IMR-90 (cell line): ENCODE measurements around the gene SYTL1. TPM values are rescaled to one million over a fixed set of nuclear protein-coding genes. Genes with fewer than 3 reads are reported as not detected.

Experiments
- ATAC-seq: fragments of 200-7000 bp; cut with Tn5 transposase; 2 replicates; pipeline ENCODE4 v1.9.1; 2020; ENCODE audit warnings: low read depth, mild to moderate bottlenecking, moderate library complexity
- BruUV-seq: library from RNA; stranded (reverse); fragments of 400-500 nt; replicated peaks from 2 replicates; lab custom pipeline; 2021; lab: Mats Ljungman, UMichigan
- CTCF ChIA-PET: fragments of 300-600 bp; formaldehyde crosslinking; extraction: SDS; loops from one replicate; lab custom pipeline; 2021; ENCODE audit warnings: antibody characterized with exemption; lab: Yijun Ruan, JAX
- POLR2A ChIA-PET: fragments of 300-600 bp; sonication (Branson Sonifier 250); formaldehyde crosslinking; loops from one replicate; lab custom pipeline; 2022; ENCODE audit warnings: antibody characterized with exemption; ENCODE audit not compliant: unreplicated experiment; lab: Charles Lee
- DNase-seq: peaks from one replicate; pipeline ENCODE4 v3.0.0; 2013
- H2AFZ ChIP-seq: replicated peaks from 2 replicates; pipeline ENCODE3; 2013; ENCODE audit warnings: low read length, mild to moderate bottlenecking; ENCODE audit not compliant: poor library complexity
- H2AK5ac ChIP-seq: 2 replicates; pipeline ENCODE4 v1.6.1; 2013; ENCODE audit warnings: low read depth, low read length, inconsistent platforms
- H2AK9ac ChIP-seq: replicated peaks from 2 replicates; pipeline ENCODE3; 2013; ENCODE audit warnings: mild to moderate bottlenecking, low read depth, low read length, moderate library complexity; ENCODE audit not compliant: poor library complexity
- H2BK120ac ChIP-seq: 2 replicates; pipeline ENCODE4 v1.6.1; 2013; ENCODE audit warnings: low read depth, low read length, inconsistent platforms
- H2BK15ac ChIP-seq: 3 replicates; pipeline ENCODE4 v1.6.1; 2013; ENCODE audit warnings: low read depth, low read length, inconsistent platforms
- H2BK20ac ChIP-seq: 2 replicates; pipeline ENCODE4 v1.6.1; 2013; ENCODE audit warnings: low read depth, mild to moderate bottlenecking, inconsistent platforms, low read length, moderate library complexity
- H2BK5ac ChIP-seq: 2 replicates; pipeline ENCODE4 v1.6.1; 2013; ENCODE audit warnings: mild to moderate bottlenecking, low read depth, low read length, inconsistent platforms; ENCODE audit not compliant: poor library complexity, severe bottlenecking
- H3K14ac ChIP-seq: replicated peaks from 2 replicates; pipeline ENCODE4 v1.6.1; 2013; ENCODE audit warnings: low read depth, low read length, inconsistent platforms
- H3K18ac ChIP-seq: 2 replicates; pipeline ENCODE4 v1.6.1; 2013; ENCODE audit warnings: low read depth, low read length, control low read depth
- H3K23ac ChIP-seq: 2 replicates; pipeline ENCODE4 v1.6.1; 2013; ENCODE audit warnings: low read depth, low read length, inconsistent platforms
- H3K27ac ChIP-seq: 2 replicates; pipeline ENCODE4 v1.5.1; 2013; ENCODE audit warnings: mild to moderate bottlenecking, control low read depth, low read length; ENCODE audit not compliant: insufficient read depth
- H3K27me3 ChIP-seq: 2 replicates; pipeline ENCODE4 v1.6.1; 2013; ENCODE audit warnings: low read length; ENCODE audit not compliant: control insufficient read depth, insufficient read depth
- H3K36me3 ChIP-seq: 2 replicates; pipeline ENCODE4 v1.6.1; 2013; ENCODE audit warnings: low read length, mixed read lengths; ENCODE audit not compliant: control insufficient read depth, insufficient read depth
- H3K4ac ChIP-seq: 2 replicates; pipeline ENCODE4 v1.6.1; 2013; ENCODE audit warnings: low read depth, low read length, inconsistent platforms
- H3K4me1 ChIP-seq: 2 replicates; pipeline ENCODE4 v1.6.1; 2013; ENCODE audit warnings: low read length, mixed read lengths; ENCODE audit not compliant: control insufficient read depth, insufficient read depth
- H3K4me2 ChIP-seq: 2 replicates; pipeline ENCODE4 v1.6.1; 2013; ENCODE audit warnings: low read depth, mild to moderate bottlenecking, control low read depth, low read length, moderate library complexity
- H3K4me3 ChIP-seq: 2 replicates; pipeline ENCODE4 v1.5.1; 2013; ENCODE audit warnings: low read depth, mild to moderate bottlenecking, control low read depth, low read length, moderate library complexity; ENCODE audit not compliant: insufficient read depth
- H3K56ac ChIP-seq: 2 replicates; pipeline ENCODE4 v1.6.1; 2013; ENCODE audit warnings: low read length, inconsistent platforms; ENCODE audit not compliant: insufficient read depth; ENCODE audit errors: extremely low read depth
- H3K79me1 ChIP-seq, 2 experiments: 2 replicates each; pipeline ENCODE4 v1.6.1; 2013; ENCODE audit warnings: low read length in 2 of 2, inconsistent platforms in 1 of 2, low read depth in 1 of 2
- H3K9ac ChIP-seq: 2 replicates; pipeline ENCODE4 v1.6.1; 2013; ENCODE audit warnings: low read depth, low read length, control low read depth
- H3K9me1 ChIP-seq: 2 replicates; pipeline ENCODE4 v1.6.1; 2013; ENCODE audit warnings: low read length, inconsistent platforms; ENCODE audit not compliant: insufficient read depth
- H3K9me3 ChIP-seq: 2 replicates; pipeline ENCODE4 v1.6.1; 2013; ENCODE audit warnings: low read length; ENCODE audit not compliant: control insufficient read depth, insufficient read depth
- H4K20me1 ChIP-seq: 2 replicates; pipeline ENCODE4 v1.6.1; 2013; ENCODE audit warnings: low read length, inconsistent platforms; ENCODE audit not compliant: insufficient read depth
- H4K5ac ChIP-seq: 2 replicates; pipeline ENCODE4 v1.6.1; 2013; ENCODE audit warnings: mild to moderate bottlenecking, low read depth, low read length, control low read depth
- H4K8ac ChIP-seq, 2 experiments: 2 replicates each; pipeline ENCODE4 v1.6.1; 2013; ENCODE audit warnings: low read depth in 2 of 2, low read length in 2 of 2, control low read depth in 1 of 2, inconsistent platforms in 1 of 2
- H4K91ac ChIP-seq: 2 replicates; pipeline ENCODE4 v1.6.1; 2013; ENCODE audit warnings: low read depth, low read length, inconsistent platforms; ENCODE audit not compliant: insufficient read depth
- CEBPB ChIP-seq: IDR thresholded peaks from 2 replicates; pipeline ENCODE4 v1.6.1; 2012; ENCODE audit warnings: low read depth, low read length, improper control_type of control experiment
- CHD1 ChIP-seq: IDR thresholded peaks from 2 replicates; pipeline ENCODE4 v1.6.1; 2012; ENCODE audit warnings: low read depth, low read length, improper control_type of control experiment
- CTCF ChIP-seq: conservative IDR thresholded peaks from 2 replicates; pipeline ENCODE4 v1.5.1; 2012; ENCODE audit warnings: mild to moderate bottlenecking, low read depth, low read length, improper control_type of control experiment
- ELK1 ChIP-seq: fragments of 150-350 bp; IDR thresholded peaks from 2 replicates; pipeline ENCODE4 v1.6.1; 2016; ENCODE audit warnings: low read depth, mild to moderate bottlenecking, low read length, moderate library complexity, borderline replicate concordance
- MAFK ChIP-seq: IDR thresholded peaks from 2 replicates; pipeline ENCODE4 v1.6.1; 2012; ENCODE audit warnings: low read depth, low read length, improper control_type of control experiment
- MAZ ChIP-seq: IDR thresholded peaks from 2 replicates; pipeline ENCODE4 v1.6.1; 2012; ENCODE audit warnings: low read depth, mild to moderate bottlenecking, low read length, improper control_type of control experiment, moderate library complexity, borderline replicate concordance
- MXI1 ChIP-seq: IDR thresholded peaks from 2 replicates; pipeline ENCODE4 v1.6.1; 2012; ENCODE audit warnings: low read depth, mild to moderate bottlenecking, low read length, moderate library complexity, borderline replicate concordance
- NFE2L2 ChIP-seq: fragments of 150-350 bp; IDR thresholded peaks from 2 replicates; pipeline ENCODE4 v1.6.1; 2016; ENCODE audit warnings: low read depth, mild to moderate bottlenecking, low read length
- POLR2A ChIP-seq: IDR thresholded peaks from 2 replicates; pipeline ENCODE4 v1.6.1; 2012; ENCODE audit warnings: mild to moderate bottlenecking, low read depth, low read length
- RCOR1 ChIP-seq: IDR thresholded peaks from 2 replicates; pipeline ENCODE4 v1.6.1; 2012; ENCODE audit warnings: mild to moderate bottlenecking, low read length, improper control_type of control experiment; ENCODE audit not compliant: insufficient replicate concordance
- RFX5 ChIP-seq: IDR thresholded peaks from 2 replicates; pipeline ENCODE4 v1.8.0; 2012; ENCODE audit warnings: low read depth, mild to moderate bottlenecking, low read length, moderate library complexity
- SMC3 ChIP-seq: fragments of 150-350 bp; IDR thresholded peaks from 2 replicates; pipeline ENCODE4 v1.6.1; 2016; ENCODE audit warnings: low read depth, mild to moderate bottlenecking, antibody characterized with exemption, low read length, moderate library complexity
- USF2 ChIP-seq: fragments of 150-350 bp; IDR thresholded peaks from 2 replicates; pipeline ENCODE4 v1.6.1; 2017; ENCODE audit warnings: mild to moderate bottlenecking, antibody characterized with exemption, low read length, low read depth
- WGBS, 2 experiments: methylation state at CpG; one replicate each; pipeline versions ENCODE4 v1.1.5 to v1.1.7; 2013; ENCODE audit warnings: missing lambda C conversion rate in 2 of 2; ENCODE audit not compliant: insufficient read length in 1 of 2; ENCODE audit errors: extremely low coverage in 2 of 2; 5-methylcytosine and 5-hydroxymethylcytosine counted together
- dilution Hi-C: fragments of 300-500 bp; cut with HindIII; formaldehyde crosslinking; loops from one replicate; pipeline ENCODE4 v1.14.3; 2018; ENCODE audit warnings: low sequenced_read_pairs; ENCODE audit not compliant: unreplicated experiment
- in situ Hi-C: fragments of 300-500 bp; cut with MboI; formaldehyde crosslinking; loops from 3 replicates; pipeline ENCODE4 v1.14.3; 2019; ENCODE audit warnings: low sequenced_read_pairs, inconsistent platforms, mixed read lengths
- intact Hi-C: fragments of 100-400 bp; cut with micrococcal nuclease; formaldehyde crosslinking; loops from 2 replicates; pipeline ENCODE4 v1.10.0; 2022
- polyA plus RNA-seq, 3 experiments: library from polyadenylated mRNA; depleted of rRNA; stranded (reverse); fragments of >200 nt; gene quantifications; 2 replicates each; pipeline ENCODE4 v1.2.3, GENCODE V29; 2012; ENCODE audit warnings: low replicate concordance in 1 of 3
- total RNA-seq: library from RNA; depleted of rRNA; stranded (reverse); fragments of >200 nt; gene quantifications from 2 replicates; pipeline ENCODE4 v1.2.3, GENCODE V29; 2012

The SYTL1 gene
- total and polyA plus RNA-seq, 2 of the 4 experiments (the other 2 are of a cell fraction): 0.18 to 1.0 TPM

GRCh38 chr1:27348861-27349783 is 7.3 kb downstream of the SYTL1 start:
- POLR2A ChIA-PET: no interaction called here
- H3K9me1 ChIP-seq: no peaks in the 10 kb centered on the region; the same call in 1 of the 2 replicates
- TF ChIP-seq MAFK: no peak
- no peak for TF ChIP-seq MAZ
- TF ChIP-seq USF2: no peak
- no peak for TF ChIP-seq RCOR1
- TF ChIP-seq CHD1: no peak
- no peak for TF ChIP-seq ELK1
- no peak for TF ChIP-seq CEBPB
- no peak for TF ChIP-seq SMC3
- no peak for TF ChIP-seq NFE2L2
- no peak for TF ChIP-seq CTCF
- TF ChIP-seq POLR2A: no peak
- TF ChIP-seq RFX5: no peak
- no peak for TF ChIP-seq MXI1

More at GRCh38 chr1:27348861-27349783, 7.3 kb downstream of the SYTL1 start:
- no peak overlapping the region for H3K23ac ChIP-seq
- no peak for DNase-seq
- no peak overlapping the region for H3K27ac ChIP-seq
- peak overlapping the region; percentile 48 for H3K4me3 ChIP-seq
- H3K14ac ChIP-seq: no peak overlapping the region
- no TSS peak for BruUV-seq
- peak overlapping the region; percentile 89 for H2AK9ac ChIP-seq
- dilution Hi-C loops (no loop called here), intact Hi-C loops (no loop called here), in situ Hi-C loops (no loop called here)
- CTCF ChIA-PET: interaction anchor here (0.6 to 1.0 kb wide), 2 partner anchors 46 to 876 kb away, joined by 3 to 7 read pairs; no protein-coding TSS in a partner anchor
- no peaks in the 10 kb centered on the region; the same call in 1 of the 2 replicates for H3K36me3 ChIP-seq
- H4K5ac ChIP-seq: no peak overlapping the region
- H3K79me1 ChIP-seq: no peaks in the 10 kb centered on the region
- peak overlapping the region; percentile 43; the same call in 1 of the 2 replicates for H3K4ac ChIP-seq
- H2AK5ac ChIP-seq: no peak overlapping the region; the same call in 1 of the 2 replicates
- no peak overlapping the region for H4K91ac ChIP-seq
- H2BK5ac ChIP-seq: no peak overlapping the region
- peak overlapping the region; percentile 75 for H3K4me2 ChIP-seq
- H3K9me3 ChIP-seq: no peaks in the 10 kb centered on the region
- no peaks in the 10 kb centered on the region for H4K20me1 ChIP-seq
- peaks cover 6% of the 10 kb centered on the region; the same call in 1 of the 2 replicates for H3K4me1 ChIP-seq
- no peaks in the 10 kb centered on the region; the same call in 1 of the 2 replicates for H3K27me3 ChIP-seq
- no peak overlapping the region for H3K56ac ChIP-seq
- no peak overlapping the region for H2BK120ac ChIP-seq
- H2BK20ac ChIP-seq: no peak overlapping the region
- H3K18ac ChIP-seq: no peak overlapping the region
- ATAC-seq: peak; percentile 64
- H3K9ac ChIP-seq: no peak overlapping the region
- no peak overlapping the region for H2BK15ac ChIP-seq
- WGBS, 2 experiments: 20% methylated on average over 15 of the region's 51 CpGs; no CpG with 5 or more reads in 1 of the 2 experiments
- peak overlapping the region in 1 of 2 experiments; percentile 72; a peak in 1 of 4 replicates for H4K8ac ChIP-seq
- peak overlapping the region; percentile 95 for H2AFZ ChIP-seq
